HG03196 (cell line): ENCODE data around the gene SMPDL3B.
"Not testable (repeated sequence)": the region's sequence is repeated elsewhere in the genome, so short reads cannot be mapped to it uniquely, and the experiment has no call there.

Experiments
- ATAC-seq: cut with Tn5 transposase; IDR thresholded peaks from one replicate; pipeline ENCODE4 v1.9.1; 2021; ENCODE audit not compliant: unreplicated experiment

SMPDL3B gene

DNA sequence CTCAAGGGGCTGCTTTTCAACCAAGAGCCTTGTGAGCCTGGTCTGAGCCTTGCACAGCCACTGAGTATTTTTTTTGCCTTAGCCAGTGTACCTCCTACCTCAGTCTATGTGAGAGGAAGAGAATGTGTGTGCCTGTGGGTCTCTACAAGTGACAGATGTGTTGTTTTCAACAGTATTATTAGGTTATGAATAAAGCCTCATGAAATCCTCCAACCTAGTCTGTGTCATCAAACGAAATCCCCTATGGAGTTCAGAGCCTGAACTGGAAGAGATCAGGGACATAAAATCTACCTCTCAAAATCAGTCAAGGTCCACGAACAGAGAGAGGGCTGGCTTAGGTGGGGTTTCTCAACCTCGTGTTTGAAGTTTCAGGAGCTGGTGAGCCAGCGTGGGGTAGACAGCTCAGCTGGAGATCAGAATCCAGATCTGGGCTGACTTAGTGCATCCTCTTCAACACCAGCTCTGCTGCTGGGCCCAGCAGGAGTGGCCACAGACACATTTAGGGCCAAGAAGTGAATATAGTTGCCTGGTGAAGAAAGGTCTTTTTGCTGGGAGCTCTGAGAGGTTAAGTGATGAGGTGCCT is 33.2 kb downstream of the SMPDL3B start:
- no peak for ATAC-seq

GRCh38 chr1:27968692-27969091 is 33.9 kb downstream of the SMPDL3B start:
- no peak for ATAC-seq

- no peak for ATAC-seq
Measured at GRCh38 chr1:27970401-27970800, 35.6 kb downstream of the SMPDL3B start.

- ATAC-seq = no peak
Measured at GRCh38 chr1:27971674-27972073, 36.9 kb downstream of the SMPDL3B start.

GRCh38 chr1:27972141-27972540 is 37.3 kb downstream of the SMPDL3B start:
- ATAC-seq = no peak

DNA sequence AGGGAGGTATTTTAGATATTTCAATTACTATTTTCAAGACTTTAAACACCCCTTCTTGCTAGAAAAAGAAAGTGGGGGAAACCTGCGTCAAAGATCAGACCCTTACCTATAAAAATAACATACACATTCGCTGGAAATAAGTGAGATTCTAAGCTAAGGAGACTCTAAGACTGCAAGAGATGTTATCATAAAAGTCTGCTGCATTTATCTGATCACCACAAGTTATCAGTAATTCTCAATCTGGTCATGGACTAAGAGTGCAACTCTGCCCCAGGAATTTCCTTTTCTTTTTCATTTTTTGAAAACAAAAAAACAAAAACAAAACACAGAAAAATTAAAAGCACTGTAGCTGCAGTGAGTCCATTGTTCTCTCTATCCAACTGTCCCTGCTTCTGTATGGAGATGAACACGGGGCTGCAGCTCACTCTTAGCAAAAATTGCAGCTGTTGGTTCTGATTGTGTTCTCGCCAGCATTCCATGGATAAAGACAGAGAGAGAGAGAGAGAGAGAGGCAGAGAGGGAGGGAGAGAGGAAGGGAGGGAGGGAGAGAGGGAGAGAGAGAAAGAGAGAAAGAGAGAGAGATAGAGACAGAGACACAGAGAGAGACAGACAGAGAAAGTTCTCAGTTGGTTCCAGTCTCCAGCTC is 39.1 kb downstream of the SMPDL3B start:
- no peak for ATAC-seq

- no peak for ATAC-seq
Measured at GRCh38 chr1:27974417-27974781, 39.6 kb downstream of the SMPDL3B start.

DNA sequence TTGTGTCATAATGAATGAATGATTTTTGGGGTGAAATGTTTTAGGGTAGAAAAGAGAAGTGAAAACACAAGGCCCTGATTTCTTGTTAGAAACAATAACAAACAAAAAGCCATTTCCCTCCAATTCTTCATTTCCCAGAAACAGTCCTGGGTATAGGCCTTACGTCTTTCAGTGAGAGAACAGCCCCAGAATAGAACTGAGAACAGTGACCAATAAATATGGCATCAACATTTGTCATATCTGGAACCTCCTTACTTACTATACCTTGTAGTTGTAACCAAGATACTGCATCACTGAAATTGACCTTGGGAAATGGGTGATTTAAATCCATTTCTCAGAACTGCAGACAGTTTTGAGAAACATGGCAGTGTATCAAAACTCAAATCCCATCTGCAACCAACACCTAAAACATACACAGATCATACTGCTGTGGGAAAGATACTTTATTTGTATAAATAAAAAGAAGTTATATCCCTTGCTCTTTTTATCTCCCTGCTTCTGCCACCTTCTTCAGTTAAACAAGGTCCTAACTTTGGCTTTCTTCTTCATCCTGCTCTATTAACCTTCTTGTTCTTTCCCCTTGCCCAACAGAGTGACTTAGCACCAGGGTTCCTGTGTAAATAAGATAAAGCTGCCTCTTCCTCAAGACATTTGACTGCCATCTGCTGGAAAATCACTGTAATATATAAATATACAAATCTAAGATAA is 44.5 kb downstream of the SMPDL3B start:
- ATAC-seq = no peak

DNA sequence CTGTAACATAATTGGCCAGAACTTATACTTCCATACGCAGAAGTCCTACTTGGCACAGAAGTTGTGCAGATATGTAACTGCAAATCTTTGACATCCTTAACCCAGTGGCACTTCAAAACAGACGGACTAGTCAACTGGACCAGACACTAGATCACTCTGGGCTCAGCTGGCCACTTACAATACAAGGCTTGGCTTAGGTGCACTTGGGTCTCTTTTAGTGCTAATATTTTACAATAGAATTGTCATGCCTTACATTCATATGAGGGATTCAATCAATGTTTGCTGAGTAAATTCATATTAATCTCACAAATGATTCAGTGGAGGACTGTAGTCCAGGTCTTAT is 45.0 kb downstream of the SMPDL3B start:
- ATAC-seq = no peak

- no peak for ATAC-seq
Measured at GRCh38 chr1:27980216-27980845, 45.5 kb downstream of the SMPDL3B start.

DNA sequence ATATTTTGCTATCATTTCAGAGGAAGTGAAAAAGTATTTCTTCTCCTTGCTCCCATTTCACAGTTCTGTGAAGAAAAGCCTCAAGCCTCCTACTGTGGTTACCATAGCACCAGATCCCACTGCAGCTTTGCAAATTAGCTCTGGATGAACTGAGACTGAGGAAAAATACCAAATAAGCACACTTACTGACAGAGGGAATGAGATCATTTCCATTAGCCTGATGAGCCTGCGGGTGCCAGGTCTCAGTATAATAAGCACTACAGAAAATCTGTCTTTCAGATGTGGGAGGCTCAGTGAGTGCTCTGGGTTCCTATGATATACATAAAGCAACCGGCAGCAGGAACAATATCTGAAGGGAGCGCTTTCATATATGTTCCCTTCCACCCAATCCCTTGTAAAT is 46.3 kb downstream of the SMPDL3B start:
- ATAC-seq = no peak

DNA sequence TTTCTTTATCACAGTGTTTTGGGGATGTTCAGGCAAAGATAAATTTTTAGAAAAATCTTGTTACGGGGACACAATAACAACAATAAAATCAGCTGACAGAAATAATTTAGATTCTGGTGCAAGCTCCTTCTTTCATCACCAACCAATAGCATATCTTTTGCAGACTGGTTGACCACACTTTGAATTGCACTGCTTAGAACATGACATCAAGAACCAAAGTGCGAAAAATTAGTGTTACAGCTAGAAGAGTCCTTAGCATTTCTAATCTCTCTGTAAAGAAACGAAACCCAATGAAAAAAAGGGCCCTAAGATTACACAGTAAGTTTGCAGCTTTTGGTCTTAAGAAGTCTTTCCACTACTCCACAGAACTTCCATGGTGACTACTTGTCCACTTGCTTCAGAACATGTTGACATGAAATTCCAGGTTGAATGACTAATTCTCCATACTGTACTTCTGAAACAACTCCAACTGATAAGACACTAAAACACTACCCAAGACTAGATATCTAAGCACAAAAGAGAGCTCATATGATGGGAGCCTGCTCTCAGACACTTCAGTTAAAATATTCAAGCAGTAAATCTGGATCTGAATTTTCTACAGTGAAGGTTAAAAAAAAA is 56.2 kb downstream of the SMPDL3B start:
- ATAC-seq = no peak

DNA sequence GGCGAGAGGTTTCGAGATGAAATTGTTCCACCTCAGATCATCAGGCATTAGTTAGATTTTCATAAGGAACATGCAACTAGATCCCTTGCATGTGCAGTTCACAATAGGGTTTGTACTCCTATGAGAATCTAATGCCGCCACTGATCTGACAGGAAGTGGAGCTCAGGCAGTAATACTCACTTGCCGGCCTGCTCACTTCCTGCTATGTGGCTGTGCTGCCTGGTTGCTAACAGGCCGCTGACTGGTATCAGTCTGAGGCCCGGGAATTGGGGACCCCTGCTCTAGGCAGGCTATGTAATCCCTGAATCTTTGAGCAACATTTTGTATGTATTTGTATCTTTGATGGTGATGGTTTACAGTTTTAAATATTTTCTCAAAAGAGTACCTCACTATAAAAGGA is 57.5 kb downstream of the SMPDL3B start:
- no peak for ATAC-seq

DNA sequence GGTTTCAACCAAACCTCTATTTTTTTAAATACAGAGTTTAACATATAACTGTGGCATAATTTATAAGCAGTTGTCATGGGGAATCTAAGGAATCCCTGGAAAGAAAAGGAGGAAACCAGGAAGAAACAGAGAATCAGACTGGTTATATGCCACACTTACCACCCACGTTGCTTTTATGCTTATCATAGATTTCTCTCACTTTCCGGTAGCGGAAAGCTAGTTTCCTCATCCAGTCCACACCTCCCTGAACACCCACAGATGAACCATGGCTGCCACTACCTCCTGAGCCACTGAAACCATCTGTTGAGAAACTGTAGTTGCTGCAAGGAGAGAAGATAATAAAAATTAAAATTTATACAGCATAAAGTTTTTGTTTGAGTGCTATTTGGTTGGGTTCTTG is 58.4 kb downstream of the SMPDL3B start:
- ATAC-seq = no peak

- no peak for ATAC-seq
Measured at GRCh38 chr1:27994060-27994459, 59.3 kb downstream of the SMPDL3B start.

DNA sequence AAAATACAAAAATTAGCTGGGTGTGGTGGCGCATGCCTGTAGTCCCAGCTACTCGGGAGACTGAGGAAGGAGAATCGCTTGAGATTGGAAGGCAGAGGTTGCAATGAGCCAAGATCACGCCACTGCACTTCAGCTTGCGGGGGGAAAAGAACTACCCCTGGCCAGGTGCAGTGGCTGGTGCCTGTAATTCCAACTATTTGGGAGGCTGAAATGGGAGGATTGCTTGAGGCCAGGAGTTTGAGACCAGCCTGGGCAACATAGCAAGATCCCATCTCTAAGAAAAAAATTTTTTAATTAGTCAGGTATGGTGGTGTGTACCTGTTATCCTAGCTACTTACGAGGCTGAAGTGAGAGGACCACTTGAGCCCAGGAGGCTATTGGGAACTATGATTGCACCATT is 59.7 kb downstream of the SMPDL3B start:
- ATAC-seq = not testable (repeated sequence)

- ATAC-seq = no peak
Measured at GRCh38 chr1:27999055-27999454, 64.3 kb downstream of the SMPDL3B start.

DNA sequence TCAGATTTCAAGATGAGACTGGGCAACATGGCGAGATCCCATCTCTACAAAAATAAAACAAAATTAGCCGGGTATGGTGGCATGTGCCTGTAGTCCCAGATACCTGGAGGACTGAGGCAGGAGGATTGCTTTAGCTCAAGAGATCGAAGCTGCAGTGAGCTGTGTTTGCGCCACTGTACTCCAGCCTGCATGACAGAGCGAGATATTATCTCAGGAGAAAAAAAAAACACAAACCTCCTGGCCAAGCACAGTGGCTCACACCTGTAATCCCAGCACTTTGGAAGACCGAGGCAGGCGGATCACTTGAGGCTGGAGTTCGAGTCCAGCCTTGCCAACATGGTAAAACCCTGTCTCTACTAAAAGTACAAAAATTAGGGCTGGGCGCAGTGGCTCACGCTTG is 67.8 kb downstream of the SMPDL3B start:
- ATAC-seq = no peak

DNA sequence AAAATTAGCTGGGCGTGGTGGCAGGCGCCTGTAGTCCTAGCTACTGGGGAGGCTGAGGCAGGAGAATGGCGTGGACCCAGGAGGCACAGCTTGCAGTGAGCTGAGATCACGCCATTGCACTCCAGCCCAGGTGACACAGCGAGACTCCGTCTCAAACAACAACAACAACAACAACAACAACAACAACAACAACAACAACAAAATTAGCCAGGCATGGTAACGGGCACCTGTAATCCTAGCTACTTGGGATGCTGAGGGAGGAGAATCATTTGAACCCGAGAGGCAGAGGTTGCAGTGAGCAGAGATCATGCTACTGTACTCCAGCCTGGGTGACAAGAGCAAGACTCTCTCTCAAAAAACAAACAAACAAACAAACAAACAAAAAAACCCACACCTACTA is 68.3 kb downstream of the SMPDL3B start:
- ATAC-seq = not testable (repeated sequence)
